GM15510 (cell line): ENCODE measurements around the gene SPECC1.

Source experiments
- POLR2A ChIP-seq: IDR thresholded peaks from 3 replicates; pipeline ENCODE4 v1.6.1; 2011; ENCODE audit warnings: borderline replicate concordance; ENCODE audit not compliant: insufficient read length; ENCODE audit errors: extremely low read depth

SPECC1 gene

DNA sequence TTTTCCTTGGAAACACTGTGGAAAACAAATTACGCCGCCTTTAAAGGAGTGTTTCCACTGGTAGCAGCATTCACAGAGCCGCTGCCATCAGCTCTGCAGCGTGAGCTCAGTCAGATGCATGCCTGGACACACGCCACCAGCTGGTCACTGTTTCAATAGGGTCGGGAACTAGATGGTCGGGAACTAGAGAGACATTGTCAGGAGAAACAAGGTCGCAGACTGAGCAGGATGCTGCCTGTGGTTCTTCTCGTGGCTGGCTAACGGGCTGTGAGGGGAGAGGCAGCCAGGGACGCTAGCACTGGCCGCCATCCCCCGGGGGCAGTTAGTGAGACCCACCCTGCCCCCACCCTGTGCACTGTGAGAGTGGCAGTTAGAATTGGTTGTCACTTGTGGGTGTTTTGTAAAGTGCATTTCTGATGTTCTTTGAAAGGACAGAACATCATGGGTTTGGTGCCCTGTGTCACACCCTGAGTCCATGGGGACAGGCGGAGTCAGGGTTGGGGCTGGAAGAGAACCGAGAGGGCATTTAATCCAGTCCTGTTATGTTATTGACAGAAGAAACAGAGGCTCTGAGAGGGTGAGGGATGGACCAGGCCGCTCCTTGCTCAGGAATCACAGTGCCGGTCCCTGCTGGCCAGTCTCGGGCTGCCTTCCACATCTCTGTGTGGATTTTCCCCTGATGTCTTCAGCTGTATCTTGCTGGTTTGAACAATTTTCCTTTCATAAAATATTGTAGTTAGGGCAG lies 86.3 kb downstream of the SPECC1 start:
- TF ChIP-seq POLR2A = no peak

- TF ChIP-seq POLR2A = no peak
Measured at GRCh38 chr17:20096430-20096829, 87.3 kb downstream of the SPECC1 start.

- TF ChIP-seq POLR2A = no peak
Measured at GRCh38 chr17:20097330-20097729, 88.2 kb downstream of the SPECC1 start.

GRCh38 chr17:20098314-20098713 lies 89.2 kb downstream of the SPECC1 start:
- no peak for TF ChIP-seq POLR2A

DNA sequence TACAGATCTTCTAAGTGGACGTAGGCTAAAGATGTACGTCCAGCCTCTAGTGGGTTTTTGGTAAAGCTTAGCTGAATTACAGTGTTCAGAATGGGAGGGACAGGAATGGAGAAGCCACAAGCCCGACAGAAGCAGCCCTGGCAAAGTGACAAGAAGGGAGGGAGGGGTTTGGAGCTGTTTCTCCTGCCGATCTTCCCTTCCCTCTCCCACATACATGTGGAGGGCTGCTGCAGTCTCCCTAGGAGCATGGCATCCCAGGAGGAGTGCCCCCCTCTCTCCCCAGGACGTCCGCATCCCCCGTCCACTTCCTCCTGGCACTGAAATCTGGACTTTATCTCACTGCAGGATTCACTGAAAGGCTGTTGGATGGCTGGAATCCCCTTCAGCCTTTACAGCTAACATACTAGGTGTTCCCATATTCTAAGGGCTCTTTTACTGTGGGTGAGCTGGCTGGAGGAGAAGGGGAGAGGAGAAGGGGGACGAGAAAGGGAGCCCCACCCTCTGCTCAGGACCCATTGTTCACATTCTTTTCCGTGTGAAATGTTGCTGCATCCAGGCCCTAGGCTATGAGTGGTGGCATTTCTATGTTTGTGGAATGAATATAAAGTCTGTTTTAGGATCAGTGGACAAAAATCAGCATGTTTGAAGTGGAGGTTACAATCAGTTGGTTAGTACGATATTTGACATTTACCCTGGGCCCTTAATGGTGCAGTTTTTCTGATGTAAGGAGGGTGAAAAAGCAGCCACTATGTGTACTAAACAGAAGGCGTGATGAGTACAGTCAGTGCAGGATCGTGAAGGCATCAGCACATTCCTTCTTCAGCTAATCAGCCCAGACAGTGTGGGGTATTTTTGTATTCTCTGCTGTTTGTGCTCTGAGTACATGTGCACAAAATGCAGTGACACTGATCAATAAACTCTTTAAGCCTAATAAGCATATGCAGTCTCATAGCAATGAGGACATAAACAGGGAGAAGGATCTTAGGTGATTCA lies 94.6 kb downstream of the SPECC1 start:
- TF ChIP-seq POLR2A = no peak

DNA sequence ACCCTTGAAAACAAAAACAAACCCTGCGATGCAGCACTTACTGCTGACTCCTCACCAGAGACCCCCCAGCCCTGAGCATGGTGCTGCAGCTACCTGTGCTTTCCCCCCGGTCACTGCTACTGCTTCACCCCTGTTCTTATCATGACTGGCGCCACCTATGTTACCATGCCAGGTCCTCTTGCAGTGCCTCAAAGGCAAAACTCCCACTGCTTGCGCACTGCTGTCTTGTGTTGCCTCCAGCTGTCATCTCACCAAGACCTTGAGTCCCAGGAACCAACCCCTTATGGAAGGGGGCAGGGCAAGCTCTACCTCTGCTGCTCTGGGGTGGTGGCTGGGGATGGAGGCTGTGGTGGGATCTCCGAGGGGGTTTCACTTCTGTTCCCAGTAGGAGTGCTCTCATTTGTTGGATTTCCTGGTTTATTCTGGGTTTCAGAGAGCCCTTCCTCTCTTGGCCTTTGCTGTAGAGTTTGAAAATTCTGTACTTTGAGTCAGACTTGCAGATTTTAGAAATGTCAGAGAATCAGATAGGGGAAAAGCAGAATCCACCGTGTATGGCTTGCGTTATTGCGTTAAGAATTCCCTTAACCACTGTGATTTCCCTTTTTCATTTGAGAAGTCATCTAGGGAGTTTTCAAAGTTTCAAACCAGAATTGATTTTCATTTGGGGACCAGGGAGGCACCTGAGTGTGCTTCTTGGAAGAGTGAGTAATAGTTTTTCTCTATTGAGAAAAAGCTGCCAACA lies 96.6 kb downstream of the SPECC1 start:
- no peak for TF ChIP-seq POLR2A

DNA sequence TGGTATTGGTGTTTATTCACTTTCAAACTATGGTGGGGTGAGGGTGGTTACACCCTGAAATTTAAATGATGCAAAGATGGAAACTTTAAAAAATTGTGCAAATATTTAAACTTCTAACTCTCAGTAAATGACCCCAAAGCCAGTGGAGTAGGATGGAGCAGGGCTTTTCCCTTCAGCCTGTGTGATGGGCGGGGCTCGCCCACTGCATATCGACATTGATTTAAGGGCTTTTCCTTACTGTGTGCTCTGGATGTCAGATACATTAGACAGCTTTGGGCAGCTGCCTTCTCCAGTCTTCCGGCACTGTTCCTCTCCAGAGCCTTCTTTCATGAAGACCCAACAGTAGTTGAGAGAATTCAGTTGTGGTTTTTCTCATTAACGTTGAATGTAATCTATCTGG lies 99.9 kb downstream of the SPECC1 start:
- TF ChIP-seq POLR2A = no peak

GRCh38 chr17:20111538-20111937 lies 102.4 kb downstream of the SPECC1 start:
- TF ChIP-seq POLR2A = no peak

GRCh38 chr17:20114466-20114865 lies 105.3 kb downstream of the SPECC1 start:
- no peak for TF ChIP-seq POLR2A

DNA sequence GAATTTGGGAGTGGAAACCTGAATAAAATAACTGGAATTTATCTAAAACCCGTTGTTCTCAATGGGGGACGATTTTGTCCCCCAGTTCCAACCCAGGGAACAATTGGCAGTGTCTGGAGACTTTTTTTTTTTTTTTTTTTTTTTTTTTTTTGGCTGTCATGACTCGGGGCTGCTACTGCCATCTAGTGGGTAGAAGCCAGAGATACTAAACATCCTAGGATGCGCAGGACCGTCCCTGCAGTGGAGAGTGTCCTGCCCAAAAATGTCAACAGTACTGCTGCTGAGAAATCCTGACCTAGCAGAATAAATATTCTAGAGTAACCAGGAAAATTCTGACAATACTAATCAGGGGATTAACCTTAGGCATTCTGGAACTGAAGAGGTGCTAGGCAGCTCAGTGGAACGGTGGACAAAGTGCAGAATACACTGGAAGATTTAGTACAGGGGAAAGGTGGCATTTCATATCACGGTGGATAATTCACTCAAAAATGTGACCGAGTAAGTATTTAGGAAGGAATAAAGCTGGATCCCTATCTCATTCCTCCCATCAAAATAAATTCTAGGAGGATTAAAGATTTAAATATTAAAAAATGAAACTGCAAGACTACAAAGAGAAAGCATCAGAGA lies 107.6 kb downstream of the SPECC1 start:
- TF ChIP-seq POLR2A = no peak

DNA sequence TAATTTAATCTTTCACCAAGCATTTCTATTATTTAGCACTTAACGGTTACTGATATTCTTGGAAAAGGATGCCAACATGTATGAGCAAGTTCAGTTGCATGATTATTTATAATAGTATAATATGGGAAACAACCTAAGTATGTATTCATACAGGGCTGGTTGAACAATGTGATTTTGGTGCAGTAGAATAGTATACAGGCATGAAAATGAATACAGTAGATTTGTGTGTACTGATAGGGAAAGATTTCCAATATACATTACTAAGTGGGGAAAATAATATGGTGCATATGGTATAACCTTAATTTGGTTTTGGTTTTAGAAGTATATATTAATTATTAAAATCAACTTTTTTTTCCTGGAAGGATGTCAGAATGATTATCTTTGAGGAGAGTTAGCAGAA lies 109.1 kb downstream of the SPECC1 start:
- TF ChIP-seq POLR2A = no peak

GRCh38 chr17:20120836-20121235 lies 111.7 kb downstream of the SPECC1 start:
- no peak for TF ChIP-seq POLR2A

DNA sequence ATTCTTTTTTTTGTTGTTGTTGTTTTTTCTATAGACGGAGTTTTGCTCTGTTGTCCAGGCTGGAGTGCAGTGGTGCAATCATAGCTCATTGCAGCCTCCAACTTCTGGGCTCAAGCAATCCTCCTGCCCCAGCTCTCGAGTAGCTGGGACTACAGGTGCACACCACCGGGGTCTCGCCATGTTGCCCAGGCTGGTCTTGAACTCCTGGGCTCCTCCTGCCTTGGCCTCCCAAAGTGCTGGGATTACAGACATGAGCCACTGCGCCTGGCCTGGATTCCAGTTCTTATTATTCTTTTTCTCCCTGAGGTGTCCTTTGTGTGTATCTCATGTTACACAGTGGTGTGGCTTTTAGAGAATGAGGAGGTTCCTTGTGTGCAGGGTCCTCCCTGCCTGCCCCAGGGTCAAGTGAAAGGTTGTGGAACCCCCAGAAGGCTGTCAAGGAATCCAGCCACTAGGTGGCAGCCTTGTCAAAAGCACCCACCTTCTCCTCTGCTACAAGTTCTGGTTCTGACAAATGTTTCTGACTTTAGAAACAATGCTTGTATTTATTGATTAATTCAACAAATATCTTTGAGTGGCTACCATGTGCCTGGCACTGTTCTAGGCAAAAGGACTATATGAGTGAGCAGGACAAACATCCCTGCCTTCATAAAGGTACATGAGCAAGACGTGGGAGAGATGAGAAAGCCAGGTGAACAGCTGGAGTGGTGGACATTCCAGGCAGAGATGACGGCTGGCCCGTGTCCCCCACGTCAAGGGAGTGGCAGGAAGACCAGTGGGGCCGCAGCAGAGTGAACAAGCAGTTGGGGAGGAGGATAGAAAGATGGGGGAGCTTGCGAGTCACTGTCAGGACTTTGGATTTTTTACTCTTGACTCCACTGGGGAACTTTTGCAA lies 112.4 kb downstream of the SPECC1 start:
- TF ChIP-seq POLR2A = no peak

DNA sequence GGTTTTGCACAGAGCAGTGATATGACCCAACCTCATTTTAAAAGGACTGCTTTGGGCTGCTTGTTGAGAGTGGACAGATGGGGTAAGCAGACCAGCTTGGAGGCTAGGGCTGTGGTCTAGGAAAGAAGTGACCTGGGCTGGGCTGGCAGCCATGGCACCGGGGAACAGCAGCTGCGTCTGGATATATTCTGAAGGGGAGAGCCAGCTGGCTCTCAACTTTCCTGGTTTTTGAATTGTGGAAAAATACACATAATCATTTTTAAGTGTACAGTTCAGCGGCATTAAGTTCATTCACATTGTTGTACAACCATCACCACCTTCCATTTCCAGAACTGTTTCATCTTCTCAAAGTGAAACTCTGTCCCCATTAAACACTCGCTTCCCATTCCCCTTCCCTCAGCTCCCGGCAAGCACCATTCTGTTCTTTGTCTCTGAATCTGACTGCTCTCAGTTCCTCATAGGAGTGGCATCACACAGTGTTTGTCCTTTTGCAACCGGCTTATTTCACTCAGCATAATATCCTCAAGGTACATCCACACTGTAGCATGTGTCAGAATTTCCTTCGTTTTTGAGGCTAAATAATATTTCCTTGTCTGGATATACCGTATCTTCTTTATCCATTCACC lies 113.2 kb downstream of the SPECC1 start:
- no peak for TF ChIP-seq POLR2A

- no peak for TF ChIP-seq POLR2A
Measured at GRCh38 chr17:20123209-20123608, 114.0 kb downstream of the SPECC1 start.
